Measurements from ENCODE around the gene MSANTD2. TPM values are rescaled to one million over a fixed set of nuclear protein-coding genes. Genes with fewer than 3 reads are reported as not detected.

MSANTD2 gene
- total RNA-seq, 1 donor from 2014 or later, result 22.4 TPM

GRCh38 chr11:124739479-124740276, 60.5 kb downstream of the MSANTD2 start, which contains the start of gene NRGN:
Gene NRGN (plus strand): TSS chr11:124739942. CDS start chr11:124740085, 143 bp downstream.
- DNase-seq (ENCODE audit: low spot score in 2 of 2) (peak; percentile 83 to 90), FAIRE-seq (no peak)

DNA sequence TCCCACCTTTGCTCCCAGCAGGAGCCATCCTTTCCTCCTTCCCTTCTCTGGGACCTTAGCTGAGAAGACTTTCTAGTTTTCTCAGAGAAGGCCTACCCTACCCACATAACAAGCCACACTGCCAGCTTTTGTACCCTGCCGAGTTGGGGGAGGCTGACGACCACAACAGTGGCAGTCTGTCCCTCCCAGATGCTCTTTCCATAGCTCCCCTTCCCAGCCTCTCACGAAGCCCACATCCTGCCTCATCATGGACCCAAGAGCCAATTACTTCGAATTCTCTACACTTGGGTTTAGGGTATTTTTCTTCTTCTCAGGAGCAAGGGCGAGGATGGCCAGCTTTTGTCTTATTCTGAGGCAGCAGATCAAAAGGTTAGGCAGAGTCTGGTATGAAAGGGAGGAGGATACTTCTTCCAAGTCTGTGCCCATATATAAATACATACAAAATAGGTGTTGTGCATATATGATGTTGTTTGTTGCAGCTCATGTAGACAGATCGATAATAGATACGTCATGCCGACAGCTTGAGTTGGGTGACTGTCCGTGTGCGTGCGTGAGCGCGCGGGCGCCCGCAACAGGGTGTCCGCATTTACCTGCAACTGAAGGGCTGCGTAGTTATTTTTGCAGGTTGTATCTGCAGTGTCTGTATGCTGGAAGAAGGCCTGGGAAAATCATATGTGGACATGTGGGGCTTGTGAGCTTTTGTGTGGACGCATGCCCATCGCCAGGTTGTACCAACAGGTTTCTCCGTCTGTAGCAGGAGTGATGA, 61.3 kb downstream of the MSANTD2 start:
- DNase-seq (ENCODE audit: low spot score in 2 of 2) (no peak), FAIRE-seq (no peak)

DNA sequence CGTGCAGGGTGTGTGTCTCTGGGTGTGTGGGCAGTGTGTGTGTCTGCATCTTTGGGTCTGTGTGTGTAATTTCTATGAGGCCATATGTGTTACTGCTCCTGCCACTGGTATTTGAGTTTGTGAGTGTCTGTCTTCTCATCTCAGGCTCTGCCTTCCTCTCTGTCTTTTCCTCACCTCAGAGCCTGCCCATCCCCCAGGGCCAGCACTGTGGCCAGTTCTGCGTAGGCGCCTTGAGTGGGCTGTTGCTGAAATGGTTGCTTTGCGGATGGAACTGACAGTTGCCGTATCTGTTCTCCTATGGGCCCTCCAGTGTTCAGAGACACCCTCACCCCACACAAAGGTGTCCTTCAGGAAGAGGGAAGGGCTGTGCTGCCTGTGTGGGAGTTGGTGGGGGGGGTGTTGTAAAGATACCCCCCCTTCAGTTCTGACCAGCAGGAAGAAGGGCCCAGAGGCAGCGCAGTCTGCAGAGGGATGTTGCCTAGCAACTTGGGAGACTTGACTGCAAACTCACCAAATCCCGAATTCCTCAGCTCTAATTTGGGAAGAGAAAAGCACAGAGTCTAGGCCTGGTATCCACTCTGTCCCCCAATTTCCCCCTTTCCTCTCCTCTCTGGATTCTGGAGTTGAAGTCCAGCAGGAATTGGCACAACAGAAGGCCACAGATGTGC, 62.4 kb downstream of the MSANTD2 start:
- FAIRE-seq, result no peak
- DNase-seq (ENCODE audit: low spot score in 2 of 2), result no peak

GRCh38 chr11:124736736-124737135, 63.5 kb downstream of the MSANTD2 start:
- no peak for DNase-seq (ENCODE audit: low spot score in 2 of 2)
- no peak for FAIRE-seq

- no peak for DNase-seq (ENCODE audit: low spot score in 2 of 2)
- FAIRE-seq, result no peak
These were observed 68.0 kb downstream of the MSANTD2 start for GRCh38 chr11:124732230-124732629.

DNA sequence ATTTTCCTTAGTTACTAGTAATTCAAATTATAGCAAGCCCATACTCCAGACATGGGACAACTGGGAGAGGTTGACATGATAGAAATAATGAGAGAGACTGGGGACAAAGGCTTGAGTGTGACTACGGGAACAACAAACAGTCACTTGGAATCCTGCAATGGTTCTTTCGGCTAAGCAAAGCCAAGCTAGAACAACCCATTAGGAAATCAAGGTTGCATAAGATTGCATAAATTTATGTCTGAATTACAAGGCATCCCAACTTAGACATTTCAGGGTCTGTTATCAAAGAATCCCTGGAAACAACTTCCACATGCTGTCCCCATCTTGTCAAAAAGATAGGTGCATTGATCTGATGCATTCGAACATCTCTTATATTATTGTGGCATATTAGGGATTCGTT, 70.6 kb downstream of the MSANTD2 start:
- DNase-seq (ENCODE audit: low spot score in 2 of 2) (no peak), FAIRE-seq (no peak)

DNA sequence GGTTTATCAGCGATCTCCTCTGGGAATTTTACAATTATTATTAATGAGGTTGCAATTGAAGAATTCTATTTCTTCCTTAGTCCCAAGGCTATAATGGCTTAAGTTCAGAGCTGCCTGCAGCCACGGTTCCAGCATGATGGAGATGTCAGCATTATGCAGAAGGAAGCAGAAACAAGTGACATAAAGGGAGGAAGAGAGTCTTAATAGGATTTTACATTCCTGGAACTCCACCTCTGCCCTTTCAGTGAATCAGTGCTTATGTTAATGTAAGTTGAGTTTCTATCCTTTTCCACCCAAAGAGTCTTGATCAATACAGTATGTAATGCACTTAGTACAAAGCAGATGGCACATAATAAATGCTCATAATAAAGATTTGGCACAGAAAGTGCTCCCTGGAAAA, 72.1 kb downstream of the MSANTD2 start:
- no peak for FAIRE-seq

GRCh38 chr11:124727474-124727873, 72.7 kb downstream of the MSANTD2 start:
- FAIRE-seq (no peak), DNase-seq (ENCODE audit: low spot score in 2 of 2) (no peak)

More for the DNA sequence above, 72.1 kb downstream of the MSANTD2 start:
- DNase-seq (ENCODE audit: low spot score in 2 of 2), result no peak

GRCh38 chr11:124725719-124726105, 74.5 kb downstream of the MSANTD2 start:
- DNase-seq (ENCODE audit: low spot score in 2 of 2) (no peak), FAIRE-seq (no peak)

GRCh38 chr11:124724979-124725718, 75.1 kb downstream of the MSANTD2 start:
- no peak for FAIRE-seq
- no peak for DNase-seq (ENCODE audit: low spot score in 2 of 2)

DNA sequence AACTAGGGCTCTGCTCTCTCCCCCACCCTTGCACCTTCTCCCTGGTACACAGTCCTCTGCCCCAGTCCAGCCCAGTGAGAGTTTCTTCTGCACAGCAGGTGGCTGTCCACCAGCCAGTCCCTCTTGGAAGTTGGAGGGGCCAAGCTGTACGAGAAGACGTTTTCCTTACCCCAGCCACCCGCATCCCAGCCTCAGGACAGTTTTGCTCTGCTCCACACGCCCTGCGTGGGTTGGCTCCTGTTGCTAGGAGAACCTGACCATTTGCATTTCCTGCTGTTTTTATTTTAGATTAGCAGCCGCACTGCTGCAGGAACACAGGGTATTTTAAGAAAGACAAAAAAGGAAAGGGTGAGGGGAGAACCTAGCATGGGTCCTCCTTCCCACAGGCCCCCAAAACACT, 78.0 kb downstream of the MSANTD2 start:
- DNase-seq (ENCODE audit: low spot score in 2 of 2) (no peak), FAIRE-seq (no peak)

DNA sequence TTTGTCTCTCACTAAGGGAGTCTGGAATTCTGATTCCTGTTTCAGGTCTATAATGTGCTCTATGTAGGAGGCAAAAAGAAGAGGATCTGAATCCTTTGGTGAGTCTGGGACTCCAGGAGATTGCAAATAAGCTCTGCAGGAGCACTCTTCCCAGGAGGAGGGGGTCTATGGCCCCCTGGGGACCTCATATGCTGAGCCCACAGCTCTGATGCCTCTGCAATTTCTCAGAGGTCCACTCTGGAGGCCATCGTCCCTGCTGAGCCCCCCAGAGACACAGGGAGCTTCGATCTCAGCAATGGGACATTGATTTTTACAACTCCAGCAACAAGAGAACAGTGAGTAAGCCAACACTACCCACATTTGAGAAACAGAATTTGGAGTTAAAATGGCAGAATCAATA, 80.7 kb downstream of the MSANTD2 start:
- FAIRE-seq (no peak), DNase-seq (ENCODE audit: low spot score in 2 of 2) (no peak)

DNA sequence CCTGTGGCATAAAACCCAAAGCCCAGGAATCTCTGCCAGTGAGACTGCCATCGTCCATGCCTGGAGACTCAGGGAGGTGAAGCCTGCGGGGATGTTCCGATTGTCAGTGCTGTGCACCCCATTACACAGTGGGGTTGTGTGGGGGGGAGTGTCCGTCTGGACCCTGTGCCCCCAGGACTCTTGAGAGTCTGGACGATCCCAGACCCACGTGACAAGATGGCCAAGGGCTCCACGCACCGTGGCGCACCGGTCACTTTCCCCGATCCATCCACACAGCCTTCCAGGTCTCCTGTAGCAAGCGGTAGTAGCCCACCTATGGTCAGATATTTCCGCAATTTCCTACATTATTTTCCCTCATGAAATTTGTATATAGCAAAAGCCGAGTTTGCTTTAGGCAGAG, 81.4 kb downstream of the MSANTD2 start:
- DNase-seq (ENCODE audit: low spot score in 2 of 2), result no peak
- FAIRE-seq, result no peak

DNA sequence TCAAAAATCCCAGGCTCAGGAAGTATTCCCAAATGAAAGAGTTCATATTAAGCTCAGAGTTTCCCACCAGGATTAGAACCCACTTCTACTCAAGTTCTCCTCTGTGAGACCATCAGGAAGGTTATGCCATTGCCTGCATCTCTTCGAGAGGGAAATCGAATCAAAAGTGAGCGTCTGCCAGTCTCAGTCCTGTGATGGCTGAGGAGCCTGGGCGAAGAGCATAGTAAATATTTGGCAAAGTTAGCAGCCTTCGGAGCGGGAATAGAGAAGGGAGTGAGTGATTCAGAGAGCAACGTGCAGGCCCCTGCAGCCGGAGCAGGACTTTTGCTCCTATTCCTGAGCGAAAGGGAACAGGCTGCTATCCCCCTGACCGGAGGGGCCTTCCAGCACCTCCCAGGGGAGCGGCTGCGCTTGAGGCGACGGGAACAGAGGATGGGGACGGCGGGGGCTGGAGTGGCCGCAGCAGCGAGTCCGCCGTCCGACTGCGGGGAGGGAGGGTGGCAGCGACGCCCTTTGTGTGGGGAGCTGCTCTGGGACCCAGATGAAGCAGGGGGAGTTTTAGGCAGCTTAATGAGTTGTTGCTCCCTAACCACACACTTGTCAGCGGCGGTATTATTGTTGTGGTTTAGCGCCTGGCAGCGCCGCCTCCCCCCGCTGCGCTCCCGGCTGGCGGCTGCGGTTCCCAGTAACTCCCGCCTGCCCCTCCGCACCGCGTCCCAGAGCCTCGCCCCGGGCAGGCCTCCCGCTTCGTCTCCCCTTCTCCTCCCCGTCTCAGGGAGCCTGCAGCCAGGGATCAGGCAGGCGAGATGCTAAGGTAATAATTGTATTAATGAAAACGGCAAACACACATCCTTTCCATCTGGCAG, 82.2 kb downstream of the MSANTD2 start:
- FAIRE-seq (no peak), DNase-seq (ENCODE audit: low spot score in 2 of 2) (no peak)

DNA sequence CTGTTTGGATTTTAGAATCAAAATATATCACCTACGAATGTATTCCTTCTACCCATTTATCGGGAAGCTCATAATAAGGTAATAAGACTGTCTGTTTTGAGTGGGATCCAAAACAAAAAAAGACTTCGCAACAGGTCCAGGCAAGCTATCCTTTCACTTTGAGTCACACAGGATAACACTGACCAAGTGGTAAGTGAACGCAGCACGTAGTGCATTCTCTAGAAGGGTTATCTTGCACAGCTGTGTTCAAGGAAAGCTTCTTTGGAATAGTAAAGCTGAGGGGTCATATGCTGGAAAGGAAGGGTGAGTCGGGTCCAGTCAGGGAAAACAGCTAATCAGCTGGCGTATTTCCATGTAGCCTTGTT, 82.8 kb downstream of the MSANTD2 start:
- FAIRE-seq (no peak), DNase-seq (ENCODE audit: low spot score in 2 of 2) (no peak)

DNA sequence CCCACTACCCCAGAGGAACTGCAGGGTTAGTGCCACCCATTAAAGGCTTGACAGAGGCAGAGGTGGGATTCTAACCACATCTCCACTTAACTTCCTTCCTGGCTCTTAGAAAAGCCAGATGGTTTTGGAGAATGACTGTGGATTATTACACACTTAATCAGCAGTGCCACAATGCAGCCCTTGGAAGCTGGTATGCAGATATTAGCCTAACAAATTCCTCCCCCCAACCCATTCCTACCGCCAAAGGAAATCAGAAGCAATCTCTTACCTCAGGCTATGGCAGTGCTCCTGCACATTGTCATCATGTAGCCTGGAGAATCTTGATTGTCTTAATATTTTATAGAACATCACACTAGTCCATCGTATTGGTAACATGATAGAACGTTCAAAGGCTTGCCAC, 83.6 kb downstream of the MSANTD2 start:
- FAIRE-seq, result no peak
- DNase-seq (ENCODE audit: low spot score in 2 of 2), result no peak

All from frontal cortex (tissue), 4 donors.